IMR-90 (cell line): ENCODE data around the gene FAM174B. TPM values are rescaled to one million over a fixed set of nuclear protein-coding genes. Genes with fewer than 3 reads are reported as not detected.

Experiments
- ATAC-seq: fragments of 200-7000 bp; cut with Tn5 transposase; 2 replicates; pipeline ENCODE4 v1.9.1; 2020; ENCODE audit warnings: low read depth, mild to moderate bottlenecking, moderate library complexity
- BruUV-seq: library from RNA; stranded (reverse); fragments of 400-500 nt; replicated peaks from 2 replicates; lab custom pipeline; 2021; lab: Mats Ljungman, UMichigan
- CTCF ChIA-PET: fragments of 300-600 bp; formaldehyde crosslinking; extraction: SDS; loops from one replicate; lab custom pipeline; 2021; ENCODE audit warnings: antibody characterized with exemption; lab: Yijun Ruan, JAX
- POLR2A ChIA-PET: fragments of 300-600 bp; sonication (Branson Sonifier 250); formaldehyde crosslinking; loops from one replicate; lab custom pipeline; 2022; ENCODE audit warnings: antibody characterized with exemption; ENCODE audit not compliant: unreplicated experiment; lab: Charles Lee
- DNase-seq: peaks from one replicate; pipeline ENCODE4 v3.0.0; 2013
- H2AFZ ChIP-seq: replicated peaks from 2 replicates; pipeline ENCODE3; 2013; ENCODE audit warnings: low read length, mild to moderate bottlenecking; ENCODE audit not compliant: poor library complexity
- H2AK5ac ChIP-seq: 2 replicates; pipeline ENCODE4 v1.6.1; 2013; ENCODE audit warnings: low read depth, low read length, inconsistent platforms
- H2AK9ac ChIP-seq: replicated peaks from 2 replicates; pipeline ENCODE3; 2013; ENCODE audit warnings: mild to moderate bottlenecking, low read depth, low read length, moderate library complexity; ENCODE audit not compliant: poor library complexity
- H2BK120ac ChIP-seq: 2 replicates; pipeline ENCODE4 v1.6.1; 2013; ENCODE audit warnings: low read depth, low read length, inconsistent platforms
- H2BK15ac ChIP-seq: 3 replicates; pipeline ENCODE4 v1.6.1; 2013; ENCODE audit warnings: low read depth, low read length, inconsistent platforms
- H2BK20ac ChIP-seq: 2 replicates; pipeline ENCODE4 v1.6.1; 2013; ENCODE audit warnings: low read depth, mild to moderate bottlenecking, inconsistent platforms, low read length, moderate library complexity
- H2BK5ac ChIP-seq: 2 replicates; pipeline ENCODE4 v1.6.1; 2013; ENCODE audit warnings: mild to moderate bottlenecking, low read depth, low read length, inconsistent platforms; ENCODE audit not compliant: poor library complexity, severe bottlenecking
- H3K14ac ChIP-seq: replicated peaks from 2 replicates; pipeline ENCODE4 v1.6.1; 2013; ENCODE audit warnings: low read depth, low read length, inconsistent platforms
- H3K18ac ChIP-seq: 2 replicates; pipeline ENCODE4 v1.6.1; 2013; ENCODE audit warnings: low read depth, low read length, control low read depth
- H3K23ac ChIP-seq: 2 replicates; pipeline ENCODE4 v1.6.1; 2013; ENCODE audit warnings: low read depth, low read length, inconsistent platforms
- H3K27ac ChIP-seq: 2 replicates; pipeline ENCODE4 v1.5.1; 2013; ENCODE audit warnings: mild to moderate bottlenecking, control low read depth, low read length; ENCODE audit not compliant: insufficient read depth
- H3K27me3 ChIP-seq: 2 replicates; pipeline ENCODE4 v1.6.1; 2013; ENCODE audit warnings: low read length; ENCODE audit not compliant: control insufficient read depth, insufficient read depth
- H3K36me3 ChIP-seq: 2 replicates; pipeline ENCODE4 v1.6.1; 2013; ENCODE audit warnings: low read length, mixed read lengths; ENCODE audit not compliant: control insufficient read depth, insufficient read depth
- H3K4ac ChIP-seq: 2 replicates; pipeline ENCODE4 v1.6.1; 2013; ENCODE audit warnings: low read depth, low read length, inconsistent platforms
- H3K4me1 ChIP-seq: 2 replicates; pipeline ENCODE4 v1.6.1; 2013; ENCODE audit warnings: low read length, mixed read lengths; ENCODE audit not compliant: control insufficient read depth, insufficient read depth
- H3K4me2 ChIP-seq: 2 replicates; pipeline ENCODE4 v1.6.1; 2013; ENCODE audit warnings: low read depth, mild to moderate bottlenecking, control low read depth, low read length, moderate library complexity
- H3K4me3 ChIP-seq: 2 replicates; pipeline ENCODE4 v1.5.1; 2013; ENCODE audit warnings: low read depth, mild to moderate bottlenecking, control low read depth, low read length, moderate library complexity; ENCODE audit not compliant: insufficient read depth
- H3K56ac ChIP-seq: 2 replicates; pipeline ENCODE4 v1.6.1; 2013; ENCODE audit warnings: low read length, inconsistent platforms; ENCODE audit not compliant: insufficient read depth; ENCODE audit errors: extremely low read depth
- H3K79me1 ChIP-seq, 2 experiments: 2 replicates each; pipeline ENCODE4 v1.6.1; 2013; ENCODE audit warnings: low read length in 2 of 2, inconsistent platforms in 1 of 2, low read depth in 1 of 2
- H3K9ac ChIP-seq: 2 replicates; pipeline ENCODE4 v1.6.1; 2013; ENCODE audit warnings: low read depth, low read length, control low read depth
- H3K9me1 ChIP-seq: 2 replicates; pipeline ENCODE4 v1.6.1; 2013; ENCODE audit warnings: low read length, inconsistent platforms; ENCODE audit not compliant: insufficient read depth
- H3K9me3 ChIP-seq: 2 replicates; pipeline ENCODE4 v1.6.1; 2013; ENCODE audit warnings: low read length; ENCODE audit not compliant: control insufficient read depth, insufficient read depth
- H4K20me1 ChIP-seq: 2 replicates; pipeline ENCODE4 v1.6.1; 2013; ENCODE audit warnings: low read length, inconsistent platforms; ENCODE audit not compliant: insufficient read depth
- H4K5ac ChIP-seq: 2 replicates; pipeline ENCODE4 v1.6.1; 2013; ENCODE audit warnings: mild to moderate bottlenecking, low read depth, low read length, control low read depth
- H4K8ac ChIP-seq, 2 experiments: 2 replicates each; pipeline ENCODE4 v1.6.1; 2013; ENCODE audit warnings: low read depth in 2 of 2, low read length in 2 of 2, control low read depth in 1 of 2, inconsistent platforms in 1 of 2
- H4K91ac ChIP-seq: 2 replicates; pipeline ENCODE4 v1.6.1; 2013; ENCODE audit warnings: low read depth, low read length, inconsistent platforms; ENCODE audit not compliant: insufficient read depth
- BHLHE40 ChIP-seq: fragments of 150-350 bp; IDR thresholded peaks from 2 replicates; pipeline ENCODE4 v1.6.1; 2016; ENCODE audit warnings: mild to moderate bottlenecking, low read depth, low read length
- CEBPB ChIP-seq: IDR thresholded peaks from 2 replicates; pipeline ENCODE4 v1.6.1; 2012; ENCODE audit warnings: low read depth, low read length, improper control_type of control experiment
- CHD1 ChIP-seq: IDR thresholded peaks from 2 replicates; pipeline ENCODE4 v1.6.1; 2012; ENCODE audit warnings: low read depth, low read length, improper control_type of control experiment
- FOS ChIP-seq: fragments of 150-350 bp; IDR thresholded peaks from 2 replicates; pipeline ENCODE4 v1.6.1; 2016; ENCODE audit warnings: low read depth, low read length
- MAFK ChIP-seq: IDR thresholded peaks from 2 replicates; pipeline ENCODE4 v1.6.1; 2012; ENCODE audit warnings: low read depth, low read length, improper control_type of control experiment
- MAZ ChIP-seq: IDR thresholded peaks from 2 replicates; pipeline ENCODE4 v1.6.1; 2012; ENCODE audit warnings: low read depth, mild to moderate bottlenecking, low read length, improper control_type of control experiment, moderate library complexity, borderline replicate concordance
- MXI1 ChIP-seq: IDR thresholded peaks from 2 replicates; pipeline ENCODE4 v1.6.1; 2012; ENCODE audit warnings: low read depth, mild to moderate bottlenecking, low read length, moderate library complexity, borderline replicate concordance
- NFE2L2 ChIP-seq: fragments of 150-350 bp; IDR thresholded peaks from 2 replicates; pipeline ENCODE4 v1.6.1; 2016; ENCODE audit warnings: low read depth, mild to moderate bottlenecking, low read length
- POLR2A ChIP-seq: IDR thresholded peaks from 2 replicates; pipeline ENCODE4 v1.6.1; 2012; ENCODE audit warnings: mild to moderate bottlenecking, low read depth, low read length
- RAD21 ChIP-seq: IDR thresholded peaks from 2 replicates; pipeline ENCODE4 v1.6.1; 2012; ENCODE audit warnings: low read length, improper control_type of control experiment
- RCOR1 ChIP-seq: IDR thresholded peaks from 2 replicates; pipeline ENCODE4 v1.6.1; 2012; ENCODE audit warnings: mild to moderate bottlenecking, low read length, improper control_type of control experiment; ENCODE audit not compliant: insufficient replicate concordance
- RFX5 ChIP-seq: IDR thresholded peaks from 2 replicates; pipeline ENCODE4 v1.8.0; 2012; ENCODE audit warnings: low read depth, mild to moderate bottlenecking, low read length, moderate library complexity
- SMC3 ChIP-seq: fragments of 150-350 bp; IDR thresholded peaks from 2 replicates; pipeline ENCODE4 v1.6.1; 2016; ENCODE audit warnings: low read depth, mild to moderate bottlenecking, antibody characterized with exemption, low read length, moderate library complexity
- WGBS, 2 experiments: methylation state at CpG; one replicate each; pipeline versions ENCODE4 v1.1.5 to v1.1.7; 2013; ENCODE audit warnings: missing lambda C conversion rate in 2 of 2; ENCODE audit not compliant: insufficient read length in 1 of 2; ENCODE audit errors: extremely low coverage in 2 of 2; 5-methylcytosine and 5-hydroxymethylcytosine counted together
- dilution Hi-C: fragments of 300-500 bp; cut with HindIII; formaldehyde crosslinking; loops from one replicate; pipeline ENCODE4 v1.14.3; 2018; ENCODE audit warnings: low sequenced_read_pairs; ENCODE audit not compliant: unreplicated experiment
- in situ Hi-C: fragments of 300-500 bp; cut with MboI; formaldehyde crosslinking; loops from 3 replicates; pipeline ENCODE4 v1.14.3; 2019; ENCODE audit warnings: low sequenced_read_pairs, inconsistent platforms, mixed read lengths
- intact Hi-C: fragments of 100-400 bp; cut with micrococcal nuclease; formaldehyde crosslinking; loops from 2 replicates; pipeline ENCODE4 v1.10.0; 2022
- polyA plus RNA-seq, 3 experiments: library from polyadenylated mRNA; depleted of rRNA; stranded (reverse); fragments of >200 nt; gene quantifications; 2 replicates each; pipeline ENCODE4 v1.2.3, GENCODE V29; 2012; ENCODE audit warnings: low replicate concordance in 1 of 3
- total RNA-seq: library from RNA; depleted of rRNA; stranded (reverse); fragments of >200 nt; gene quantifications from 2 replicates; pipeline ENCODE4 v1.2.3, GENCODE V29; 2012
- TF ChIP-seq, protein P1 (sequence below): fragments of 150-350 bp; IDR thresholded peaks from 2 replicates; pipeline ENCODE4 v1.6.1; 2017; ENCODE audit warnings: mild to moderate bottlenecking, antibody characterized with exemption, low read length, low read depth
- TF ChIP-seq, protein P2 (sequence below): conservative IDR thresholded peaks from 2 replicates; pipeline ENCODE4 v1.5.1; 2012; ENCODE audit warnings: mild to moderate bottlenecking, low read depth, low read length, improper control_type of control experiment
- TF ChIP-seq, protein P3 (sequence below): fragments of 150-350 bp; IDR thresholded peaks from 2 replicates; pipeline ENCODE4 v1.6.1; 2016; ENCODE audit warnings: low read depth, mild to moderate bottlenecking, low read length, moderate library complexity, borderline replicate concordance

The FAM174B gene
- total and polyA plus RNA-seq, 2 of the 4 experiments (the other 2 are of a cell fraction), result 0.18 to 0.56 TPM

DNA sequence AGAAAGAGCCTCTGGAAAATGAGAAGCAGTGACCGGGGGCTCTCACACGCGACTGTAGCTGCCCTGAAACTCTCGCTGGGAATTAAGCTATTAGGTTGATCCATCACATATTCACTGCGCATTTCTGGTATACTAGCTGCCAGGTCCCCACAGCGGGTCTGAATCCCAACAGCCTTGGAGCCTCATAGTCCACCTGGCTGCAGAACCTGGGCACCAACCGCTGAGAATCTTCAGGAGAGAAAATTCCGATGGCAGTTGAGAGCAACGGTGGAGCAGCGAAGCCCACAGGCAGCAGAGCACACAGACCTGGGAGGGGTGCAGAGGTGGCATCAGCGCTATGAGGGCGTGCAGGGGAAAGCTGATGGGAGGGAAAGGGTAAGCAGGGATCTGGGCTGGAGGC is 75.1 kb downstream of the FAM174B start:
- Histone ChIP-seq H3K14ac (no peak overlapping the region), H3K4me3 (no peak overlapping the region), H2AK9ac (no peak overlapping the region), H3K27me3 (no peaks in the 10 kb centered on the region; the same call in 1 of the 2 replicates), H2AFZ (no peak overlapping the region), H3K4me2 (no peak overlapping the region), H2BK120ac (no peak overlapping the region), H3K9ac (no peak overlapping the region), H3K36me3 (no peaks in the 10 kb centered on the region), H3K56ac (no peak overlapping the region), H4K91ac (no peak overlapping the region), H2BK5ac (no peak overlapping the region), H4K8ac (no peak overlapping the region), H3K27ac (no peak overlapping the region), H3K9me1 (no peaks in the 10 kb centered on the region), H3K4ac (no peak overlapping the region), H2BK15ac (no peak overlapping the region), H3K23ac (no peak overlapping the region), H4K5ac (no peak overlapping the region), H4K20me1 (no peaks in the 10 kb centered on the region), H3K9me3 (no peaks in the 10 kb centered on the region), H3K4me1 (no peaks in the 10 kb centered on the region), H2BK20ac (no peak overlapping the region), H3K79me1 (no peaks in the 10 kb centered on the region), H2AK5ac (no peak overlapping the region), H3K18ac (no peak overlapping the region)
- BruUV-seq, result no TSS peak
- ATAC-seq (no peak), DNase-seq (no peak)
- WGBS, 2 experiments, result 81% methylated on average over 8 of the region's 12 CpGs; no CpG with 5 or more reads in 1 of the 2 experiments
- ChIA-PET POLR2A (no interaction called here), CTCF (no interaction called here)
- dilution Hi-C loops (no loop called here), intact Hi-C loops (no loop called here), in situ Hi-C loops (no loop called here)
- TF ChIP-seq MAFK, result no peak
- no peak for TF ChIP-seq MXI1
- TF ChIP-seq, protein P1, sequence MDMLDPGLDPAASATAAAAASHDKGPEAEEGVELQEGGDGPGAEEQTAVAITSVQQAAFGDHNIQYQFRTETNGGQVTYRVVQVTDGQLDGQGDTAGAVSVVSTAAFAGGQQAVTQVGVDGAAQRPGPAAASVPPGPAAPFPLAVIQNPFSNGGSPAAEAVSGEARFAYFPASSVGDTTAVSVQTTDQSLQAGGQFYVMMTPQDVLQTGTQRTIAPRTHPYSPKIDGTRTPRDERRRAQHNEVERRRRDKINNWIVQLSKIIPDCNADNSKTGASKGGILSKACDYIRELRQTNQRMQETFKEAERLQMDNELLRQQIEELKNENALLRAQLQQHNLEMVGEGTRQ, result no peak
- TF ChIP-seq RAD21, result no peak
- TF ChIP-seq POLR2A, result no peak
- no peak for TF ChIP-seq CHD1
- TF ChIP-seq RCOR1, result no peak
- TF ChIP-seq, protein P2, sequence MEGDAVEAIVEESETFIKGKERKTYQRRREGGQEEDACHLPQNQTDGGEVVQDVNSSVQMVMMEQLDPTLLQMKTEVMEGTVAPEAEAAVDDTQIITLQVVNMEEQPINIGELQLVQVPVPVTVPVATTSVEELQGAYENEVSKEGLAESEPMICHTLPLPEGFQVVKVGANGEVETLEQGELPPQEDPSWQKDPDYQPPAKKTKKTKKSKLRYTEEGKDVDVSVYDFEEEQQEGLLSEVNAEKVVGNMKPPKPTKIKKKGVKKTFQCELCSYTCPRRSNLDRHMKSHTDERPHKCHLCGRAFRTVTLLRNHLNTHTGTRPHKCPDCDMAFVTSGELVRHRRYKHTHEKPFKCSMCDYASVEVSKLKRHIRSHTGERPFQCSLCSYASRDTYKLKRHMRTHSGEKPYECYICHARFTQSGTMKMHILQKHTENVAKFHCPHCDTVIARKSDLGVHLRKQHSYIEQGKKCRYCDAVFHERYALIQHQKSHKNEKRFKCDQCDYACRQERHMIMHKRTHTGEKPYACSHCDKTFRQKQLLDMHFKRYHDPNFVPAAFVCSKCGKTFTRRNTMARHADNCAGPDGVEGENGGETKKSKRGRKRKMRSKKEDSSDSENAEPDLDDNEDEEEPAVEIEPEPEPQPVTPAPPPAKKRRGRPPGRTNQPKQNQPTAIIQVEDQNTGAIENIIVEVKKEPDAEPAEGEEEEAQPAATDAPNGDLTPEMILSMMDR, result no peak
- no peak for TF ChIP-seq BHLHE40
- no peak for TF ChIP-seq RFX5
- no peak for TF ChIP-seq FOS
- TF ChIP-seq NFE2L2, result no peak
- no peak for TF ChIP-seq MAZ
- no peak for TF ChIP-seq CEBPB
- no peak for TF ChIP-seq SMC3
- TF ChIP-seq, protein P3, sequence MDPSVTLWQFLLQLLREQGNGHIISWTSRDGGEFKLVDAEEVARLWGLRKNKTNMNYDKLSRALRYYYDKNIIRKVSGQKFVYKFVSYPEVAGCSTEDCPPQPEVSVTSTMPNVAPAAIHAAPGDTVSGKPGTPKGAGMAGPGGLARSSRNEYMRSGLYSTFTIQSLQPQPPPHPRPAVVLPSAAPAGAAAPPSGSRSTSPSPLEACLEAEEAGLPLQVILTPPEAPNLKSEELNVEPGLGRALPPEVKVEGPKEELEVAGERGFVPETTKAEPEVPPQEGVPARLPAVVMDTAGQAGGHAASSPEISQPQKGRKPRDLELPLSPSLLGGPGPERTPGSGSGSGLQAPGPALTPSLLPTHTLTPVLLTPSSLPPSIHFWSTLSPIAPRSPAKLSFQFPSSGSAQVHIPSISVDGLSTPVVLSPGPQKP, result no peak
